Measurements from ENCODE around the gene SLU7.

Gene SLU7

DNA sequence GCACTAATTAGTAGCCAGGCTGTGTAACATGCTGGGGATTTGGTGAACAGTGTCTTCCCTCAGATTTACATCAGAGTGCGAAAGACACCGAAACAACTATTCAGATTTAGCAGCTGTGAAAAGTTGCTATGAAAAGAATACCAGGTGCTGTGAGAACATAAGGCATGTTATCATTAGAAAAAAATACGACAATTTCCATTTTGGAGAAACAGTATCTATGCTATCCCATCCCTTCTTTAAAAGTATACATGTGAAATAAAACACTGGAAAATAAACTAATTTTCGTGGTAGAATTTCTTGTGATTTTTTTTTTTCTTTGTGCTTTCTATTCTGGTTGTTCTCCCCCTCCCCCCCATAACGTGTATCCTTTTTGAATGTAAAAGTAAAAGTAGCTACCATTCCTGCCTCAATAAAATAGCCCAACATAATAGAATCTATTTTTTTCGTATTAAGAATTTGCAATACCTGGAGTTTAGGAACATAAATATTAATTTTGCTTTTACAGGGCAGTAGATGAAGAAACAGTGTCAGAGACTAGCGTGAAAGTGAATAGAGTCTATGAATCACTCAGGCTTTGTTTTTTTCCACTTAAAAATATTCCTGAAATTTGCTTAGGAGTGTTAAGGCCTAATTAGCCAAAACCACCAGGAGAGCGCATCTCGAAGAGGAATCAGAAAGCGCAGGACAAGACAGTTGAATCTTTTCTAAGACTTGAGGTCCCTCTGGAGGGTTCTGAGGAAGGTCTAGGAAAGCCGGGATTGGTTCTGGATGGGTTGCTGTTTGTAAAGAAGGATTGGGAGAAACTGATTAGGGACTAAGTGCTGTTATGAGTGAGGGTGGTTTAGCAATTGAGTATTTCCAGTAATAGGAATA, 813 bp upstream of the SLU7 start:
- DNase-seq (ENCODE audit: low read depth in 2 of 2): no peak

DNA sequence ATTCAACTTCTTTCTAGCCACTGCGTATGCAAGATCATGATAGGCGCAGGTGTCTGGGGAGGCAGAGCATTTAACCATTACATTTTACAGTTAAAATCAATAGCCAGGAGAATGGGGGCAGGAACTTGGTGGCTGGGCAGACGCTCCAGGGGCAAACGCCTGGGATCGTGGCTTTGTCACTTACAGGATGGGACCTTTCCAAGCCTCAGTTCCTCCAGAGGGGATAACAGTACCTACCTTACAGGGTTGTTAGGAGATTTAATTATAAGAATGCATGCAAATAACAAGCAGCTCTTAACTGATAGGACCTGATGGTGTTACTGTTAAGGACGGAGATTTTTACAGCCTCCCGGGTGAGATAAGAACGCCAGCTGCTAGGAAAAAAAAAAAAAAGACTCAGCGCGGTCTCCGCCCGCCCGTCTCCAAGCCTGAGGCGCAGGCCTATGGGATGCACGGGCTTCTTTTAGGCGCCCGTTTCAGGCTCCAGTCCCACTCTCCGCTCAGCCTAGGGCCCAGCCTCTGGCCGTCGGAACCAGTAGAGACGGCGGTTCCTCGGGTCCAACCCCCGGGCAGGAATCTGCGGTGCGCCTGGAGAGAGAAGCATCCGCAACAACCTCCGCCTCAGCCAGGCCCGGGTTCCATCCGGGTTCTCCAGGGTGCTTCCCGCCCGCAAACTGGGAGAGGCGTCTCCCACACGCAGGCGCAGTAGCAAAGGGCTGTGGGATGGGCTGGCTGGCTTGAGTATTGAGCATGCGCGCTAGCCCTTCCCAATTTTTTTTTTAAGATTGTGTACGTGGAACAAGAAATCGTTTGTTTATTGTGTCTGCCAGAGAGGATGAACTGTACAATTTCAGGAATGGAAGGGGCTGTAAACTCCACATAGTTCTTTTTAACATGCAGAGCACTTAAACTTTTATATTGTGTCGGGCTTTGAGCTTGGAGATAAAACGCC, 19.2 kb downstream of the SLU7 start, which contains the start of gene FAM200C:
Gene FAM200C, minus strand, starts transcription at position 653 of the 952 bp plus-strand sequence. CDS start 4,564 bp downstream, outside the sequence.
- peak; percentile 20 to 35 for DNase-seq (ENCODE audit: low read depth in 2 of 2)

DNA sequence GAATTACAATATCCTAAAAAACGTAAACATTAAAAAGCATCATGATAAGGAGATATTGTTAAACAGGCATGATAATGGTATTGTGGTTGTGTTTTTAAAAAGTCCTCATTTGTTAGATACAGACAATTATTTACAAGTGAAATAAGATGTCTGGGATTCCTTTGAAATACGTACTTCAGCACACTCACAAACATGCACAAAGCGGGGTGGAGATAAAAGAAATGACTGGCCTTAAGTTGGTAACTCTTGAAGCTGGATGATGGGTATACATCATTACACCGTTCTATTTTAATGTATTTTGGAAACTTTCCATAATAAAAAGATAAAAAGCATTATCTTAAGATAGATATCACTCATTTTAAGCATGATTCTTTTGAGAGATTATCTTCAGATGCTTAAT, 20.1 kb downstream of the SLU7 start:
- no peak for DNase-seq (ENCODE audit: low read depth in 2 of 2)

DNA sequence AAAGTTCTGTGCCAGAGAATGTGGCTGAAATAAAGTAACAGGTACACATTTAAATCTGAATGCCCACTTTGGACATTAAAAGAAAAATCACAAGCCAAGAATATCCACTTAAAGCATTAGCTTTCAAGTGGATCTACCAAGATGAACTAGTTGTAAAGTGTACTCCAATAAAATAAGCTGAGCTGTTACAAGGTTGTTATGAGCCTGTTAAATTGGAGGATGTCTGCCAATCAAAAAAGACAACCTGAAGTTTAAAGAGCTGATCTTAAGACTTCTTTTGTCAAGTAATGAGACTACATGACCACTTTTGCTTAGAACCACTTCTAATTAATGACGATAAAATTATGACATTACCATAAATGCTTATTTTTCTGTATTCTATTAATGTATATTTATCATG, 21.4 kb downstream of the SLU7 start:
- no peak for DNase-seq (ENCODE audit: low read depth in 2 of 2)

DNA sequence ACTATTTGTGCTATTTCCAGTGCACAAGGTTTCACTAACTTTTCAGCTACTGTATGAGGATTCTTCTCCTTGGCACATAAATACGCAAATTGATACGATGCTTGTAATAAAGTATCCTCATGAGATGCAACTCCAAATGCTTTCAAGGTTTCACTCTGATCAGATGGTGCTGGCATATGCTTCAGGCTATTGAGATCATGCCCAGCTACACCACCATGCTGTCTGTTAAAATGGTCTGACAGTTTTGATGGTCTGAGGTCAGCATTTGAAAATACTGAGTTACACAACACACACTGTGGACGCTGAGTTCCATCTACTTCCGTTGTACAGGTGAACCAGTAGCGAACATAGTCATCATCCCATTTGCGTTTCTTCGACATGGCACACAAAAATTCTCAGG, 23.8 kb downstream of the SLU7 start:
- DNase-seq (ENCODE audit: low read depth in 2 of 2): no peak

DNA sequence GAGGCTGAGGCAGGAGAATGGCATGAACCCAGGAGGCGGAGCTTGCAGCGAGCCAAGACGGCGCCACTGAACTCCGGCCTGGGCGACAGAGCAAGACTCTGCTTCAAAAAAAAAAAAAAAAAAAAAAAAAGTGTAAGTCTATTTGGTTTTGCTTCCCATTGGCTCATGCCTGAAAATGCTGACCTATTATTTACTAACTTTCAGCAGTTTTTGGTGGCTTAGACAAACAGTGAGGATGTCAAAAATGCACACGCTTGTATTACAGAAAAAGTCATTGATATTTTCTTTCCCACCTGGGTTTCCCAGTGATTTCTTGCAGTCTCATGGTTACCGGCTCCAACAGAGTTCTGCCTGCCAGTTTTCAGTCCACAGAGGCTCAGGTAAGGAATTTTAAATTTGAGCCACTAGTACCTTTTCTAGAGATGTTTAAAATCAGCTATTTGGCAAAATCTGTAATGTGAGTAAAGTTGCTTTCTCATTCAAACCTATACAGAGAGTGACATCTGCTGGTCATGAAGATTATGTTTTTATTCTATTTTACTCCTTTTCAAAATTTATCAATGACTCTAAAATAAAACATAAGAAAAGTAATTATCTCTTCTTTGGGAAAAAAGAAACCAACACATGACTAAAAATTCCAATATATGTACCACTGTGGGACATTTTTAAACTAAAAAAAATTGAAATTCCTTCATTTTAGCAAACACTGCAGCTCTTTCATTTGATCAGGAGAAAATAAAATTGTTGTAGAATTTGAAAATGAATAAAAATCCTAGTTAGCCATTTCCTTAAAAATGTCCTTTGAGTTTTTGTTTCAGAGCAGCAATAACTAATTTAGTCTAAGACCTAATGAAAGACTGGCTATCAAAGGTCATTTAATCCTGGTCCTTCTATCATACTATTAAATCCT, 27.8 kb downstream of the SLU7 start:
- DNase-seq (ENCODE audit: low read depth in 2 of 2): no peak

DNA sequence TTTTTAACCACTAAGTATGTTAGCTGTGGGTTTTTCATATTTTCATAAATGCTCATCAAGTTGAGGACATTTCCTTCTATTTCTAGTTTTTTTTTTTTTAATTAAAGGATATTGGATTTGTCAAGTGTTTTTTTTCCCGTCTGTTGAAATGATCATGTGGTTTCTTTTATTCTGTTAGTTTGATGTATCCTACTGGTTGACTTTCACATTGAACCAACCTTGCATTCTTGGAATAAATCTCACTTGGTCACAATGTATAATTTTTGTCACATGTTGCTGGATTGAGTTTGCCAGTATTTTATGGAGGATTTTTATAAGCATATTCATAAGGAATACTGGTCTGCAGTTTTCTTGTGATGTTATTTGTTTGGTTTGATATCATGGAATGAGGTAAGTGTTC, 31.4 kb downstream of the SLU7 start:
- DNase-seq (ENCODE audit: low read depth in 2 of 2): no peak

DNA sequence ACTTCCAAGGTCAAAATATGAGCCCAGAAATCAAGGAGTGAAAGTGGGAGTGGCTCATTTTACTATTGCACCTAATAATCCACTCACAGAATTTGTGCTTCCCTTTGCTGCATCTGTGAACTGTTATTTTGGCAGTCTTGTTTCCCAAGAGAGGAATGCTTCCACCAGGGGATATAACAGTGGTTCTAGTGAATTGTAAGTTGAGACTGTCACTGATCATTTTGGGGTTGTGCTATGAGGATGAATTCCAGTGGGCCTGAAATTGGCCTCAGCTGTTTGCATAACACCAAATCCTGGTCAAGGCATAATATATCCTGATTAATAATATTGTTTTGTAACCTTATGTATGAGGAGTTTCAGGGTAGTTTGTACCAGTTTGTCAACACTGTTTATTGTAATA, 33.4 kb downstream of the SLU7 start:
- DNase-seq (ENCODE audit: low read depth in 2 of 2): no peak

DNA sequence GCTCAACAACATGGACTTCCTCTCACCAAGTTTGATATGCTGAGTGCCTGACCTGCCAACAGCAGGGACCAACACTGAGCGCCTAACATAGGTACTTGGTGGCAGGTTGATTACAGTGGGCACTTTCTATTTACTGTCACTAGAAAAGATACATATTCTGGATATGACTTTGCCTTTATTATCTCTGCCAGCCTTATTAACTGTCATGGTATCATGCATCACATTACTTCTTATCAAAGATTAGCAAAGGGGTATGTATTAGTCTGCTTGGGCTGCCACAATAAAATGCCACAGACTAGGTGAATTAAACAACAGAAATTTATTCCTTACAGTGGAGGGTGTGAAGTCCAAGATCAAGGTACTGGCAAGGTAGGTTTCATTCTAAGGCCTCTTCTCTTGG, 34.2 kb downstream of the SLU7 start:
- DNase-seq (ENCODE audit: low read depth in 2 of 2): no peak

DNA sequence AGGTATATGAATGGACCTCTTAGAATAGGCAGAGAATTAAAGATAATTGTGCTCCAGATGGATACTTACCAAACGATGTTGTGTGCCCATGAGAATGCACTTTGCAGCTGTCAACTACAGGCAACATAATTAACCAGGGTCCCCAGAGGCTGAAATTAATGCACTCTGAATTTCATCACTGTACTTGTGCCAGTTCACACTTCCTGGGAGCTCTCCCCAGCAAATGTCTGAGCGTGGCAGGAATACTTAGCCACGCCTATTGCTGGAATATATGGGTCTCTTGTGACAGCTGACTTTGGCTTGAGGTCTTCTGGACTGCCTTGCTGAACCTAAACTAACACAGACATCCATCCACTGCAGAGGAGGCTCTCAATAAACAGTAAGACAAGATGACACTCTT, 36.5 kb downstream of the SLU7 start:
- no peak for DNase-seq (ENCODE audit: low read depth in 2 of 2)

DNA sequence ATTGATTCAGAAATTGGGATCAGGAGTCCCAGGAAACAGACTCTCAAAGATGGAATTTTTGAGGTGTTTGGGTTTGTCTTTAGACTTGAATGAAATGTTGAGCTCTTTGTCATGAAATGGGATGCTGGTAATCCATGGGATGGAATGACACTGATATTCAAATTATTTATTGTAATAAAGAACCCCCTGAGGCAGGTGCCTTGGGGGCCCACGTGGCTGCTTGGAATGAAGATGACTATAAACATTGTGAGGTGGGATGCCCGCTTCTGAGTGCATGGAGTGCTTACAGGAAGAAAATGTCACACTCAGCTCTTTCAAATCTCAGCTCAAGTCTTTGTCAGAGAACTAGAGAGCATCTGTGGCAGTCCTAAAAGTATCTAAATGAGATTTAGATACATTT, 38.8 kb downstream of the SLU7 start:
- DNase-seq (ENCODE audit: low read depth in 2 of 2): no peak

DNA sequence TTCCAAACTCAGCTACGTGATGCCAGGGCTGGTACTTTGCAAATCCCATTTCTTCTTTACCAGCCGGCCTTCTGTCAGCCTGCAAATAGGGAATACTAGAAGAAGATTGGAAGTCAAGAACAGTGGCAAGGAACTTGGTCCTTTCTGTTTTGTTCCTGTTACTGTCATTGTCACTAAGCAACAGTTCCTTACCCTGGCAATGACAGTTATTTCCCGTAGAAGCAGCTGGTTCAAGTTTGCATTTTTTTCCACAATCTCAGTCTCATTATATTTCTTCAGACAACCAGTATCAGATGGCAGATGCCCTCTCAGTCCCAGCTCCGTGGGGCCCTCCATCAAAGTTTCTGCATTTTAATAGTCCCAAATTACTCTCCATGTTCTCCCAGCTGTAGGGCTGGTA, 39.4 kb downstream of the SLU7 start:
- no peak for DNase-seq (ENCODE audit: low read depth in 2 of 2)

DNA sequence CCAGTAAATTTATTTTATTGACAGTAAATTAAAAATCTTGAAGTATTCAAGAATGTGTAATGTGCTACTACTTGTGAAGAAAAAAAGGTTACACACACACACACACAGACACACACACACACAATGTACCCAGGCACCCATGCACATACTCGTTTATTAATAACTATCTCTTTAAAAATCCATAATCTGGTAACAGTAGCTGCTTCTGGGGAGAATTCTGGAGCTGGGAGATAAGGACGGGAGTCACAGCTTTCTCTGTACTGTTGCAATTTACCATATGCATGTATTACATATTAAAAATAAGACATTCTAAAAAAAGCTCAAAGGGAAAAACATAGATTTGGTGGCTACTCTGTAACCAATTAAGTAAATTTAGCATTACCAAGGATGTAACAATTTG, 40.6 kb downstream of the SLU7 start:
- no peak for DNase-seq (ENCODE audit: low read depth in 2 of 2)

DNA sequence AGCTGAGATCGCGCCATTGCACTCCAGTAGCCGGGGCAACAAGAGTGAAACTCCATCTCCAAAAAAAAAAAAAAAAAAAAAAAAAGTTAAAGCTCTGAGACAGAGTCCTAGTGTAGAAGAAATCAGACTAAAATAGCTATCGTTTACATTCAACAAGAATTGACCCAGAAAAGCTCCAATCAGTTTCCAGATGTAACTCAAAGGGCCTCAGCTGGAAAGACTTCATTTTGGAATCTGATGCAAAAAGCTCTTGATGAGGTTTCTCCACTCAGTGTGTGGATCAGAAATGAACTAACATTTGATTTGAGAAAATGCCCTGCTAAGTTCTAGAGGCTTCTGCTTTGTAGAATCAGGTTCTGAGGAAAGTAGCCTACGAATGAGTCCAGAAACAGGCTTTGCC, 41.2 kb downstream of the SLU7 start:
- no peak for DNase-seq (ENCODE audit: low read depth in 2 of 2)

DNA sequence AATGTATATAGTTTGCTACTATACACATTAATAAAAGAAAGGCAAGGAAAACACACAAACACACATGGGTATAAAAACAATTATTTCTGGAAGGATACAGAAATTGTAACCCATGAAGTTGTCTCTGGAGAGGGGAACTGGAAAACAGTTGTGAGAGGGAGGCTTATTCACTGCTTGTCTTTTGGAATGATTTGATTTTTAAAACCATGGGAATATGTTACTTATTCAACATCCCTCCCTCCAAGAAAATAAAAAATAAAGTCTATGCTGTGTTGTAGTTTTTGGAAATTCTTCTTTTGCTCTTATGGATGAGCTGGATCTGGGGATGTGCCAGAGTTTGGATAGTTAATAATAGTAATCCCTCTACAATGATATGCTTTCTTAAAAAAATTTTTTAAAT, 42.5 kb downstream of the SLU7 start:
- no peak for DNase-seq (ENCODE audit: low read depth in 2 of 2)

DNA sequence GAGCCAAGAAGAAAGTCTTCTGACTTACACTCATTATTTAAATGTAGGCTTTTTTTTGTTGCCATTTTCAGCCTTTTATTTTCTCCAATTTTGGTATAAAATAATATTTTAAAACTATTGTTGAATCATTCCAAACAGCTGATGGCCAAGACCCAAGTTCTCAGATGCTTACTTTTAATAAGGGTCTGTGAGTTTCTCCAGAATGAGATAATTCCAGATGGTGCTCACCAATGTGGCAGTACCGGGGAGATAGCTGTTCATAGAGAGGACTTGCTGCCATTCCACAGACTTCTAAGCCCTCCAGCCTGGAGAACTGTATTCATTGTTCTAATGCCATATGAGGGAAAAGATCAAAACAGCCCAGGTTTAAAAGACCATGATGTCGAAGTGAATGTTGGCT, 43.2 kb downstream of the SLU7 start:
- no peak for DNase-seq (ENCODE audit: low read depth in 2 of 2)

DNA sequence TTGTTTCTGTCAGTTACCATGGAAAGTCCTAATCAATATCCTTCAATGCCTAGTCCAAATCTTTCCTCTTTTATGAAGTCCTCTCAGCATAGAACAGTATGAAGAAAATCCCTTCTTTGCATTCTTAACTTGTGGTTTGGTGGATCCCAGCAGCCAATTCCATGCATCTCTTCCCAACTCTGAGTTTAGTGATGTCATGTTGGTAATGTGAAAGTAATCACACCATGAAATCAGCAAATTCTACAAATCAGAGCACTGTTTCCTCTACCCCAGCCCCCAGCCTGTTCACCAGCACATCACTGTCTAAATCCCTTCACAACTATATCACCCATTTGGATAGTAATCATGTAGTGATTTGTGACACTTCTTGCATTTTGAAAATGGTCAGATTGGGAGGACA, 43.7 kb downstream of the SLU7 start:
- no peak for DNase-seq (ENCODE audit: low read depth in 2 of 2)

DNA sequence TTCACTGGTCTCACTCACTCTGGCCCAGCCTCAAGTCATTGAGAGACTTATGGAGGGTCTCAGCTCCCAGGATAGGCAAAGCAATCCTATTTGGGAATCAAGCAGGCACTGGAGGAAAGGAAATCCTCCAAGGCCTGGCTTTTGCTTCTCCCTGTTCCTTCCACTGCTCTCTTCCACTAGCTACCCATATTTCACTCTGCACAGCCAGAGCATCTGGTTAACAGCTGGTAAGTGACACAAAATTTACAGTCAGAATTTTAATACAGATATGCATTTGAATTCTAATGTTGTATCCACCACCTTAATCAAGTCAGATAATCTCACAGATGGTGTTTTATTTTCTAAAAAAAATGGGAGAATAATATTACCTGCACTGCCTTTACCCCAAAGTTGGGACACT, 47.6 kb downstream of the SLU7 start:
- DNase-seq (ENCODE audit: low read depth in 2 of 2): no peak

DNA sequence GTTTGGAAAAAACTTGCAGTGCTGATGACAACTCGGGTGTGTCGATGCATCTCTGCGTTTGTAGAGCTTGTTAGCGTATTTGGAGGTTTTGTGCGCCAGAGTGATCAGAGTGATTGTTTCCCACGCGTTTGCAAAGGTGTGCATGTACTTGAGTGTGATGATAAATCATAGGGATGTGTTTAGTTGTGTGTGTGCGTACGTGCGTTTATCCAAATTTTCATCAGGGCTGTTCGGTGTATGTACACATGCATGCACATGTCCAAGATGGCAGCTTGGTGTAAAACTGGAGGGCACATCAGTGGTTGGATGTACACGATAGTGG, 48.2 kb downstream of the SLU7 start:
- no peak for DNase-seq (ENCODE audit: low read depth in 2 of 2)

DNA sequence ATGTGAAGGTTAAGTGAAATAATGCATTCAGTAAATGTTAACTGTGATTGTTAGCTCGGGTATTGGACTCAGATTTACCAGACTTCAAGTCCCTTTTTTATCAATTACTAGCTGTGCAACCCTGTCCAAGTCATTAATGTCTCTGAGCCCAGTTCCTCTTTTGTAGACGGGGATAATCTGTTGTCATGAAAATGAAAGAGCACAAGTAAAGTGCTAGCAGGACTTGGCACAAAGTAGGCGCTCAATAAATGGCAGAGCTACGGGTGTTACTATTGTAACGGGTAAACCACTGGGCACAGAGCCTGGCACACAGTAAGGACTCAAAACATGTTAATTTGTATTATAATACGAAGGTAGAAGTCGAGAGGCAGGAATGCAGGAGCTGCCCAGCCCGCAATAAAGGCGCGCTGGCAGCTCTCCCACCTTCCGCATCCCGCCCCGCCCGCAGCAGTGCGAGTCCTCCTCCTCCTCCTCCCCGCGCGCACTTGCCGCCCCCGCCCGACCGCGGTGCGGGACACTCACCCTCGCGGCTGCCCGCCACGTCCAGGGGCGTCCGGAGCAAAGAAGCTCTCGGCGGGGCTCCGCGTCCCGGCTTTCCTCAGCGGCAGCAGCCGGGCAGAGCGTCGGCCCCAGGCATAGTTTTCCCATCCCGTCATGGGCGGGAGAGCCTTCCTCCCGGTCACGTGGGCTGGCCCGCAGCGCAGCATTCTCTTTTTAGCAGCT, 48.7 kb downstream of the SLU7 start, which contains the start of gene C1QTNF2:
Gene C1QTNF2, minus strand, starts transcription at position 637 of the 723 bp plus-strand sequence. CDS start 15,615 bp downstream, outside the sequence.
- no peak for DNase-seq (ENCODE audit: low read depth in 2 of 2)

DNA sequence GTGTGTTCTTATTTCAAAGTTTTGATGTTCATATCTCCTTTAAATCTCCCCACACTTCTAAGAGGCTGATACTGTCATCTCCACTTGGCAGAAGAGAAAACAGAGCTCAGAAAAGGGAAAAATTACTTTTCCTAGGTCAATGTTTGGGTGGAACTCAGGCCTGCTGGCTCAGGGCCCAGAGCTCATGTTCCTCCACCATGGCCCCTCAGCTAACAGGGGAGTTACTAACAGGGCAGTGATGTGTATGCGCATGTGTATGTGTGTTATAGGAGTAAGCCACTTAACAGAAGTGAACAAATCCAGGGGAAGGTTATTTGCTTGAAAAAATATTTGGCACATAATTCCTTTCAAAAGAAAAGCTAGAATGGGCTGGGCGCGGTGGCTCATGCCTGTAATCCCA, 51.0 kb downstream of the SLU7 start:
- DNase-seq (ENCODE audit: low read depth in 2 of 2): no peak

Measured in stimulated activated CD8-positive, alpha-beta memory T cell treated with anti-CD3 and anti-CD28 coated beads, Interleukin-7, amount 100 ng/mL, for 1 hour (primary cell).